Endothelial cell (in vitro differentiated cells): ENCODE data around the gene OR56A4. TPM values are rescaled to one million over a fixed set of nuclear protein-coding genes. Genes with fewer than 3 reads are reported as not detected.

Source experiments
- DNase-seq: peaks from one replicate; pipeline ENCODE4 v3.0.0; 2021; ENCODE audit warnings: low spot score
- H3K27ac Mint-ChIP-seq: one replicate; pipeline ENCODE4 v1.8.0; 2021; ENCODE audit warnings: mixed read lengths, inconsistent platforms; ENCODE audit not compliant: unreplicated experiment
- H3K27me3 Mint-ChIP-seq: one replicate; pipeline ENCODE4 v1.8.0; 2021; ENCODE audit warnings: mild to moderate bottlenecking, moderate library complexity, mixed read lengths, inconsistent platforms; ENCODE audit not compliant: unreplicated experiment
- H3K36me3 Mint-ChIP-seq: one replicate; pipeline ENCODE4 v1.8.0; 2021; ENCODE audit warnings: mild to moderate bottlenecking, low read depth, mixed read lengths, inconsistent platforms; ENCODE audit not compliant: unreplicated experiment
- H3K4me1 Mint-ChIP-seq: one replicate; pipeline ENCODE4 v1.8.0; 2021; ENCODE audit warnings: mild to moderate bottlenecking, mixed read lengths, inconsistent platforms; ENCODE audit not compliant: unreplicated experiment
- H3K4me3 Mint-ChIP-seq: one replicate; pipeline ENCODE4 v1.8.0; 2021; ENCODE audit warnings: mild to moderate bottlenecking, mixed read lengths, inconsistent platforms; ENCODE audit not compliant: unreplicated experiment
- H3K9me3 Mint-ChIP-seq: one replicate; pipeline ENCODE4 v1.8.0; 2021; ENCODE audit warnings: mixed read lengths, inconsistent platforms; ENCODE audit not compliant: unreplicated experiment
- total RNA-seq: library from RNA; stranded (reverse); fragmentation: NEBNext Ultra II Directional; extraction: Animal tissue kit (Norgen Biotek cat#: 25700); gene quantifications from one replicate; pipeline ENCODE4 v1.2.1, GENCODE V29; 2021; ENCODE audit not compliant: unreplicated experiment
- TF ChIP-seq, protein P1 (sequence below): fragments of 200-600 bp; sonication (generic); IDR thresholded peaks from one replicate; pipeline ENCODE4 v1.5.0; 2021; ENCODE audit warnings: antibody characterized with exemption; ENCODE audit not compliant: unreplicated experiment

The OR56A4 gene
- total RNA-seq, 1 donor from 2014 or later = 0.13 TPM

DNA sequence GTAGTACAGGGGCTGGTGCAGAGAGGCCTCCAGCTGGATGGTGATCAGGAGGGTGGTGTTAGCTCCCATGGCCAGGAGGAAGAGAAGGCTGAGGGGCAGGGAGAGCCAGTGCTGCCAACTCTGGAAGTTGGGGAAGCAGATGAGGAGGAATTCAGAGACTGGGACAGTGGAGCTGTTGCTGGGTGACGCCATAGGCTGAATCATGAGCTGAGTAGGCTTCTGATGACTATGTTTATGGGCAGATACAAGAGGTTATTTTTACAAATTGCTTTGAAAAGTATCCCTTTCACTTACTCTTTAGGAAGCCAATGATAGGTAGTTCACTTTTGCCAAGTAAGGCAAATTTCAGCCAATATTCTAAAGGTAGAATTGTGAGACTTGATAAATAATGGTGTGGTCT is 20.8 kb upstream of the OR56A4 start:
- Mint-ChIP-seq H3K36me3 (no peaks in the 10 kb centered on the region), H3K27ac (no peak overlapping the region), H3K4me3 (no peak overlapping the region), H3K27me3 (no peaks in the 10 kb centered on the region), H3K9me3 (no peaks in the 10 kb centered on the region), H3K4me1 (no peaks in the 10 kb centered on the region)
- DNase-seq = no peak
- TF ChIP-seq, protein P1, sequence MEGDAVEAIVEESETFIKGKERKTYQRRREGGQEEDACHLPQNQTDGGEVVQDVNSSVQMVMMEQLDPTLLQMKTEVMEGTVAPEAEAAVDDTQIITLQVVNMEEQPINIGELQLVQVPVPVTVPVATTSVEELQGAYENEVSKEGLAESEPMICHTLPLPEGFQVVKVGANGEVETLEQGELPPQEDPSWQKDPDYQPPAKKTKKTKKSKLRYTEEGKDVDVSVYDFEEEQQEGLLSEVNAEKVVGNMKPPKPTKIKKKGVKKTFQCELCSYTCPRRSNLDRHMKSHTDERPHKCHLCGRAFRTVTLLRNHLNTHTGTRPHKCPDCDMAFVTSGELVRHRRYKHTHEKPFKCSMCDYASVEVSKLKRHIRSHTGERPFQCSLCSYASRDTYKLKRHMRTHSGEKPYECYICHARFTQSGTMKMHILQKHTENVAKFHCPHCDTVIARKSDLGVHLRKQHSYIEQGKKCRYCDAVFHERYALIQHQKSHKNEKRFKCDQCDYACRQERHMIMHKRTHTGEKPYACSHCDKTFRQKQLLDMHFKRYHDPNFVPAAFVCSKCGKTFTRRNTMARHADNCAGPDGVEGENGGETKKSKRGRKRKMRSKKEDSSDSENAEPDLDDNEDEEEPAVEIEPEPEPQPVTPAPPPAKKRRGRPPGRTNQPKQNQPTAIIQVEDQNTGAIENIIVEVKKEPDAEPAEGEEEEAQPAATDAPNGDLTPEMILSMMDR = no peak

DNA sequence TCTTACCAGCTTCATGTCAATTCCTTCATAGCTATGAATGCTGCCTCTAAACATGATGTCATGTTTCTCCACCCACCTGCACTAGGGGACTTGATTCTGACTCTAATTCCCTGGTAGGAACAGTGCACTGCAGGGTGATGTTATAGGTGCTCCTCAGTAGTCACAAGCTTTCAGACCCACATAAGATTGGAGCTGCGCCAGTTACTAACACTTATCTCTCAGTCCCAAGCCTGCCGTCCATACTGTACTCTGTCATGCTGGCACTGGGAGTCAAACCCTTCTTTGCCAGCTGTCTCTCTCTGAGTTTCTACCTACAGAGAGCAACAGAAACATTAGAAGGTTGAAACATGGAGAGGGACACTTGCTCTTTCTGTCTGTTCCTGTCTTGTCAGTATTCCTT is 18.3 kb upstream of the OR56A4 start:
- no peak overlapping the region for H3K4me3 Mint-ChIP-seq
- TF ChIP-seq, protein P1 = no peak
- no peaks in the 10 kb centered on the region for H3K27me3 Mint-ChIP-seq
- DNase-seq = no peak
- H3K4me1 Mint-ChIP-seq = no peaks in the 10 kb centered on the region
- no peaks in the 10 kb centered on the region for H3K9me3 Mint-ChIP-seq
- H3K27ac Mint-ChIP-seq = no peak overlapping the region
- no peaks in the 10 kb centered on the region for H3K36me3 Mint-ChIP-seq

DNA sequence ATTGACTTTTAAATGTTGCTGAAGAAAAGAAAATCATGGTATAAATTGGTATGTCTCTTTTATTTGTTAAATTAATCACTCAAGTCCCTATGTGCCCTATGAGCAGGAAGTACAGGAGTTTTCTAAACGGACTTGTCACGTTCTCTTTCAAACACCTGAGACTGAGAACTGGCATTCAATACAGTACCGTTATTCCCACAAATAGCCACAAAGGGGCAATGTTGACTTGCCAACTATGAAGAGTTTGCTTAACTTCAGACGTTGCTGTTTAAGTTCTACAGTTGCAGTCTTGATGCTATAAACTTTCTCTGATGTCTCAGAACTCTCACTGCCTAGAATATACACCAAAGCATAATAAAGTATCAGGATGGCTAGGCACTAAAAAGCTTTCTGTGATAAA is 16.2 kb upstream of the OR56A4 start:
- H3K4me3 Mint-ChIP-seq = no peak overlapping the region
- peak; percentile 36 for DNase-seq
- no peaks in the 10 kb centered on the region for H3K36me3 Mint-ChIP-seq
- no peak overlapping the region for H3K27ac Mint-ChIP-seq
- no peaks in the 10 kb centered on the region for H3K27me3 Mint-ChIP-seq
- TF ChIP-seq, protein P1 = peak; percentile 24
- no peaks in the 10 kb centered on the region for H3K9me3 Mint-ChIP-seq
- H3K4me1 Mint-ChIP-seq = no peaks in the 10 kb centered on the region

DNA sequence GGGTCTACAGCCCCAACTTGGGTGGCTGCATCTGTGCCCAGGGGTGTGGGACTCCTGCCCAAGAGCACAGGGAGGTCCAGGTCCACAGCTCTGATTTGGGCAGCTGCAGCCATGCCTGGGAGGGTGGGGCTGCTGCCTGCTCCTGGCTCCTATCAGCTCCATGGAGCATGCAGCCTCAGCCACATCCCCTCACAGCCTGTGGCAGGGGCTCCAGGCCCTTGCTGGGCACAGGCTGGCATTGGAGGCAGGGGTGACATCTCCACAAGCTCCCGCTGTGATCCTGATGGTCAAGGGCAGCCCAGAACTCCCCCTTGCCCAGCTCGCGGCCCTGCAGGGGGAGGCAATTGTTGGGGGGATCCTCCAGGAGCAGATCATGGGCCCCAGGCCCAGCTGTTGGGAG is 6.3 kb upstream of the OR56A4 start:
- H3K4me1 Mint-ChIP-seq = no peaks in the 10 kb centered on the region
- peaks cover 2% of the 10 kb centered on the region for H3K27me3 Mint-ChIP-seq
- no peaks in the 10 kb centered on the region for H3K36me3 Mint-ChIP-seq
- TF ChIP-seq, protein P1 = no peak
- no peak for DNase-seq
- H3K9me3 Mint-ChIP-seq = no peaks in the 10 kb centered on the region
- no peak overlapping the region for H3K4me3 Mint-ChIP-seq
- H3K27ac Mint-ChIP-seq = no peak overlapping the region

DNA sequence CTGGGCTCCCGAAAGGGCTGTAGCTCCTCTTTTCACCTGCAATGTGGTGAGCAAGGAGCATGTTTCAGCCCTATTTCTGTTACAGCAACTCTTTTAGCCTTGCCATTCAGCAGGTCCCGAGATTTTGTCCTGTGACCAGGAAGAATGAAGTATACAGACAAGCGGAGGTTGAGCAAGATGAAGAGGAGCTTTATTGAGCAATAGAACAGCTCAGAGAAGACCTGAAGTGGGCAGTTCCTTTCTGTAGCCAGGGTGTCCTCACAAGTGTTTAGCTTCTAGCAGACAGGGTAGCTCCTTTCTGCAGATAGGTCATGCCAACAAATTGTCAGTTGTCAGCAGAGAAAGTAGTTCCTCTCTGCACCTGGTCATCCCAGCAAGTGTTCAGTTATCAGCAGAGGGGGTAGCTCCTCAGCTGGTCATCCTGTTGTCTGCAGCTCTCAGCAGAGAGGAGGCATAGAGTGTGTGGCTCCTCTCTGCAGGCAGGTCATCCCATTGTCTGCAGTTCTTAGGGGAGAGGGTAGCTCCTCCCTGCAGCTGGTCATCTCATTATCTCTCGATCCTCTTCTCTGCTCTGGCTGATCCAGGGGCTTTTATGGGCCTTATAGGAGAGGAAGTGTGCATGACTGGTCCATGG is 5.4 kb upstream of the OR56A4 start:
- TF ChIP-seq, protein P1 = no peak
- H3K4me3 Mint-ChIP-seq = no peak overlapping the region
- H3K36me3 Mint-ChIP-seq = no peaks in the 10 kb centered on the region
- H3K27ac Mint-ChIP-seq = no peak overlapping the region
- H3K4me1 Mint-ChIP-seq = no peaks in the 10 kb centered on the region
- DNase-seq = no peak
- H3K9me3 Mint-ChIP-seq = no peaks in the 10 kb centered on the region
- H3K27me3 Mint-ChIP-seq = peaks cover 2% of the 10 kb centered on the region
